ENCODE data around the gene CDON. TPM values are rescaled to one million over a fixed set of nuclear protein-coding genes. Genes with fewer than 3 reads are reported as not detected.

CDON gene
- total RNA-seq, 2 donors from 2014 or later, result 2.0 TPM

DNA sequence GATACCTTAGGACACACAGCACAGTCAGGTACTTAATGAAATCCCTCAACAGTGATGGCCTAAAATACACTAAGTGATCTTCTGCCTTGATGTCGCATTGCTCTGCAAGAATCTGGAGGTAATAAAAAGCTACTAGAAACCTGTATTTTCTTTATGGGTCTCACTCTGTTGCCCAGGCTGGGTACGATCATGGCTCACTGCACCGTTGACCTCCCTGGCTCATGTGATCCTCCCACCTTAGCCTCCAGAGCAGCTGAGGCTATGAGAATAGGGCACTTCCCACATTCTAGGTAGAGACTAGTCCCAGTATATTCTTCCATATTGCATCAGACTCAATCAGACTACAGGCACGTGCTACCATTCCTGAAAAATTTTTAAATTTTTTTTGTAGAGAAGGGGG is 95.2 kb downstream of the CDON start:
- H3K9me3 ChIP-seq (ENCODE audit: control insufficient read depth, low read length, poor library complexity, severe bottlenecking), result no peaks in the 10 kb centered on the region
- DNase-seq, result no peak
- Mint-ChIP-seq H3K4me3 (no peak overlapping the region), H3K36me3 (ENCODE audit: low read depth) (no peaks in the 10 kb centered on the region), H3K4me1 (no peaks in the 10 kb centered on the region), H3K27me3 (no peaks in the 10 kb centered on the region), H3K27ac (no peak overlapping the region)
- ATAC-seq, result no peak

DNA sequence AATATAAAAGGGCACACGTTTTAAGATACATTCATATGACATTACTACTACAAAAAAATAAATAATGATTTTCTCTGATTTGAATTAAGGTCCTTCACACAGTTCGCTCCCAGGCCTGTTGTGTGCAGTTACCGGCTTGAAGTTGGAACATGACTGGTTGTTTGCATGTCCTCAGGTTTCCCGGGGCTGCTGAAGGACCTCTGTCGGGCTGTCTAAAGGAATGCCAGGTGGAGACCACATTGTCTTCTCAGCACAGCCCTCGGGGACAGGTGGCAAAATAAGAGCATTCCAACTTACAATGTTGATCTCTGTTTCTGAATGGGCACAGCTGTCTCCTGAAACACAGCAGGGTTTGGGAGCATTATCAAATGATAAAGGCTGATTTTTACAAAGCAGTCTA is 101.9 kb downstream of the CDON start:
- H3K9me3 ChIP-seq (ENCODE audit: control insufficient read depth, low read length, poor library complexity, severe bottlenecking), result no peaks in the 10 kb centered on the region
- H3K4me3 Mint-ChIP-seq, result no peak overlapping the region
- ATAC-seq, result no peak
- DNase-seq, result no peak
- H3K27me3 Mint-ChIP-seq, result peaks cover 4% of the 10 kb centered on the region
- no peak overlapping the region for H3K27ac Mint-ChIP-seq
- H3K4me1 Mint-ChIP-seq, result peaks cover 5% of the 10 kb centered on the region
- H3K36me3 Mint-ChIP-seq (ENCODE audit: low read depth), result peaks cover 4% of the 10 kb centered on the region

DNA sequence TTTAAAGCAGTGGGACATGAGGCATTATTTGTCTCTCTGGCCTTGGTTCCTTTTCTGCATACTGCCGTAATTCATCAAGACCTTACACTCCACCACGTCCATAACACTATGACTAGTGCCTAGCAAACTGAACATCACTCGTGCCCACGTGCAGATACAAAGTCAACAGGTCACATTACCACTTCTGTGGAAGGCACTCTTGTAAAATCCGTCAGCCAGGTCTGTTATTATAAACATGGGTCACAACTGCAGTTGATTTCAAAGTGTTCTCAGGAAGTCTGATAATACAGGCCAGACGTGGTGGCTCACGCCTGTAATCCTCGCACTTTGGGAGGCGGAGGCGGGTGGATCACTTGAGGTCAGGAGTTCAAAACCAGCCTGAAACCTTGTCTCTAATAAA is 102.7 kb downstream of the CDON start:
- H3K9me3 ChIP-seq (ENCODE audit: control insufficient read depth, low read length, poor library complexity, severe bottlenecking), result no peaks in the 10 kb centered on the region
- no peak overlapping the region for H3K4me3 Mint-ChIP-seq
- DNase-seq (no peak), ATAC-seq (no peak)
- peaks cover 7% of the 10 kb centered on the region for H3K4me1 Mint-ChIP-seq
- H3K27ac Mint-ChIP-seq, result no peak overlapping the region
- H3K36me3 Mint-ChIP-seq (ENCODE audit: low read depth), result peaks cover 6% of the 10 kb centered on the region
- peaks cover 4% of the 10 kb centered on the region for H3K27me3 Mint-ChIP-seq

DNA sequence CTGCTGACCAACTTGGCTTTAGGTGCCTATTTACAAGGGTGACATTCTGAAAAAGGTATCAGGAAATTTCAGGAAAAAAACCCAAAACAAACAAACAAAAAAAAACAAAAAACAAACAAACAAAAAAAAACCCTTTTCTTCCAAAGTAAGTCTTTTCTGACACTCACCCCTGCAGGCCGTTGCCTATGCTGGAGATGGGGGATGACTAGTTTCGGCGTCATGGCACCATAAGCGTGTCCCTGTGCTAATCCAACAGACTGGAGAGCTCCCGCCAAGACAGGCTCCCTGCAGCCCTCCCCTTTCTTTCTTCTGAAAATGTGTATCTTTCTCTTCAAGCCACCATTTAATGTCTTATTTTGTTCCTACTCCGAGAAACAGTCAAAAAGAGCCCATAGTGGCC is 103.2 kb downstream of the CDON start:
- Mint-ChIP-seq H3K27me3 (peaks cover 4% of the 10 kb centered on the region), H3K4me1 (peaks cover 7% of the 10 kb centered on the region), H3K36me3 (ENCODE audit: low read depth) (peaks cover 6% of the 10 kb centered on the region), H3K4me3 (no peak overlapping the region), H3K27ac (no peak overlapping the region)
- H3K9me3 ChIP-seq (ENCODE audit: control insufficient read depth, low read length, poor library complexity, severe bottlenecking), result no peaks in the 10 kb centered on the region
- DNase-seq, result no peak
- ATAC-seq, result no peak

DNA sequence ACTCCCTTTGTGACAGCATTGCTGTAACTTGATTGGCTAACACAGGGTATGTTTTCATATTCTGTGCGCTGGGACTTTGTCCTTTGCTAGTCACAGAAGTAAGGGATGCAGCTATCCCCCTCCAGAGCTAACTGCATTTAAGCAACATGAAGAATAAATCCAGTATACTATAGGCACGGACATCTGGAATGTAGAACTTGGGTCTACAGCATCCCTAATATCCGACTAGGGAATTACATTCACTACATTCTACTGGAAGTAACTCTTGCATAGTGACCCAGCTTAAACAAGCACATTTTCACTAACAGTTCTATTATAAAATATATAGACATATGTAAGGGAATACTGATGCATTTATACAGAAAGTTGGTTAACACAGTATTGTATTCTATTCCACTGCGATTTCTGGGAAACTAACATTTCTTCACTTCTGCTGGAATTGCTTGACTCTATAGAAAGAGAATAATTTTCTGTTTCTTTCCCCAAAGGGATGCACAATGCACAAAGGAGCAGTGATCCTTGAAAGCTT is 103.7 kb downstream of the CDON start:
- Mint-ChIP-seq H3K36me3 (ENCODE audit: low read depth) (peaks cover 6% of the 10 kb centered on the region), H3K4me1 (peaks cover 7% of the 10 kb centered on the region), H3K4me3 (no peak overlapping the region), H3K27ac (no peak overlapping the region), H3K27me3 (peaks cover 4% of the 10 kb centered on the region)
- H3K9me3 ChIP-seq (ENCODE audit: control insufficient read depth, low read length, poor library complexity, severe bottlenecking), result no peaks in the 10 kb centered on the region
- ATAC-seq (no peak), DNase-seq (no peak)

DNA sequence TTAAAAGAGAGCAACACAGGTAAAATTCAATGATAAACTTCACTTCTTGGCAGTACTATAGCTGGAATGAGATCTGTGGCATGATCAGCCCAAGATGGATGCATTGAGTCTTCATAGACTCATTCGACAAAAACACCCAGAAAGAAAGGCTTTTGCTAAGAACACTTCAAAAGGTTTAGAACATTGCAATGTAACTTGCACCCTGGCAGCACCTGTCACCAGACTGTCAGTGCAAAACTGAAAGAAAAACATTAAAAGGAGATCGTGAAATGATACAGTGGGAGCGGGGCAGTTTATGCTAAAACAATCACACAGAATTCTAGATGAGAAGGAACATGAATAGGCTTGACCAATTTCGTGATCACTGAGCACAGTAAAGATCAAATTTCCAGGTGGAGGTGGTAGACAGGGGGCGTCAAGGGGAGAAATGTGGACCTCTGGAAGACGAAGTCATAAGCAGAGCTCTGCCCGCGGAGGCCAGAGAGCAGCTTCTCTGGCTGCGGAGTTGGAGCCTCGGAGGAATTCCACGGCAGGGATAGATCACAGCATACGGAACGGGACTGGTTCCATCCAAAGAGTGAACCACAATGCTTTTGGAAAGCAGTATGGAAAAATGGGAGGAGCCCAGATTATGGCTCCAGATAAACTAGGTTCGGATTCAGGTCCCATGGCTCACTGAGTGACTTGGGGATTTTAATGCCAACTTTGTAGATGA is 104.9 kb downstream of the CDON start:
- no peak for DNase-seq
- H3K9me3 ChIP-seq (ENCODE audit: control insufficient read depth, low read length, poor library complexity, severe bottlenecking), result no peaks in the 10 kb centered on the region
- Mint-ChIP-seq H3K4me3 (no peak overlapping the region), H3K27me3 (peaks cover 4% of the 10 kb centered on the region), H3K27ac (peak overlapping the region; percentile 14), H3K4me1 (peaks cover 7% of the 10 kb centered on the region), H3K36me3 (ENCODE audit: low read depth) (peaks cover 6% of the 10 kb centered on the region)
- ATAC-seq, result no peak

DNA sequence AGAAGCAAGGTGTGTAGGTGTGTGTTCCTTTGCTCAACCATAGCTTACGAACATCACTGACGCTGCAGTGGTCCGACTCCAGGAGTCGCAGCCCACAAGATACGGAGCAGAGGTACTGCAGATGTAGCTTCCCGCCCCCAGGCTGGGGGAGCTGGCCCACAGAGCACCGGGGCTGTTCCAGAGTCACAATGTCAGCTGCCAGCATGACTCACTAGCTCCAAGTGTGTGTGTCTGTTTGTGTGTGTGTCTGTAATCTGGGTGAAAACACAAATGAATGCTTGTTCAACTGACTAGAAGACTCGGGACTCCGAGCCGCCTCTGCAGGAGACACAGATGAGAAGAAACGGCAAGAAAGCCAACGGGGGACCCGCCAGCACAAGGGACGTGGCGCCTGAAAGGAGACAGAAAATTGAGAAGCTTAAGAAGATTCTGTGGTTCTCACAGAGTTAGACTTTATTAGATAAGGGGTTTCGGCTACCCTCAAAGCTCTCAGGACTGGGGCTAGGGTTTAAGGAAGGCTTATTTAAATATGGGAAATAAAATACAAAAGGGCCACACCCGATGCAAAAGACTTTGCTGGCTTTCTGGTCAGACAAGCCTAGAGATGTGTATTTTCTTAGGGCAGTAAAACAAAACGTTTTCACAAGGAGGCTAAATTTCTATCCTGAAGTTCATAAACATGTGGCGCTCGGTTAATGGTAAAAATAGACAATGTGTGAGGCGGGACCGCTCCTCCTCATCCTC is 106.1 kb downstream of the CDON start:
- Mint-ChIP-seq H3K4me1 (peaks cover 7% of the 10 kb centered on the region), H3K27me3 (peaks cover 8% of the 10 kb centered on the region), H3K27ac (no peak overlapping the region), H3K4me3 (no peak overlapping the region), H3K36me3 (ENCODE audit: low read depth) (peaks cover 6% of the 10 kb centered on the region)
- no peaks in the 10 kb centered on the region for H3K9me3 ChIP-seq (ENCODE audit: control insufficient read depth, low read length, poor library complexity, severe bottlenecking)
- no peak for DNase-seq
- no peak for ATAC-seq

DNA sequence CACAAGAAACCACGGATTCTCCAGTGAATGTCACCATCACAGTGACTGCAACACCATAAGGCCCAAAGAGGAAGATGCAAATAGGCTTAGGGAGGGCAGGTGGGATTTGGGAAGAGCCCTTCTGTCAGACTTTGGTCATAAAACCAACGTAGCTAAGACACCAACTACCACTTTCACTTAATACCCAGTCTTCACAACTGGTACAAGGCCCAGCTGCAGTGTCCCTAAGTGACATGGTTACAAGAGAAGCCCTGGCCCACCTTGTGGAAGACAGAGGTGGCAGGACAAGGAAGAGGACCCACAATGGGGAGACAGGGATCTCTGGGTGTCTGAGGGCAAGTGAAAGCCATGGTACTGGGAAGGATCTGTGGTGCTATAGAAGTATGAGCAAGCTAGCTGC is 106.8 kb downstream of the CDON start:
- Mint-ChIP-seq H3K4me3 (no peak overlapping the region), H3K36me3 (ENCODE audit: low read depth) (peaks cover 6% of the 10 kb centered on the region), H3K27ac (no peak overlapping the region), H3K4me1 (peaks cover 10% of the 10 kb centered on the region), H3K27me3 (peaks cover 13% of the 10 kb centered on the region)
- no peak for ATAC-seq
- no peak for DNase-seq
- no peaks in the 10 kb centered on the region for H3K9me3 ChIP-seq (ENCODE audit: control insufficient read depth, low read length, poor library complexity, severe bottlenecking)

DNA sequence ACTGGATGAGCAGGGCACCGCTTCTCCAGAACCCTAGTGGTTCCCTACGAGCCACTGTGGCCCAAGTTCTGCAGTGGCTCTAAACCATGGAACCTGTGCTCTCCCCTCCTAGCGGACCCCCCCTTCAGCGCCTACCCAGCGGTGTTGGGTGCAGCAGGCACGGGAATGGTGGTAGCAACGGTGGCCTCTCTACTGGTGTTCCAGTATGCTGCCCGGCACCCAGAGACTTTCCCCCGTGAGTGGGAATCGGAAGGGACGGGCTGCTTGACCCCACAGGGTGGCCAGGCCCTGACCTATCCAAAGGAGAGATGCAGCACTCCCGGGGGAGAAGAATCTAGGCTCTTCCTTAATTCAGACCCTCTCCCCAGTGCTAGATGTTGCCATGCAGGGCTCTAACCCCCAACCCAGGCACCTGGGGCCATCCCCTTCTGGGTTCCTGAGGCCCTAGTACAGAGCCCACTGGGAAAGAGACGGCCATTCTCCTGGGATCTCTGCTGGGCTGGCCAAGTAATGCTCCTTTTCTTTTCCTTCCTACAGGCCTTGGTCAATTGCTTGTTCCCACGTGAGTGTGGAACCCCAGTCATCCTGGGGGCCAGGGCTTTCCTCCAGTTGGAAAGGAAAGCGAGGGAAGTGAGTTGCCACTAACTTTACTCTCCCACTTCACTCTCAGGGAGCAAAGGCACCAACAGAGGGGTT is 107.6 kb downstream of the CDON start:
- Mint-ChIP-seq H3K36me3 (ENCODE audit: low read depth) (peaks cover 6% of the 10 kb centered on the region), H3K27ac (no peak overlapping the region), H3K4me3 (no peak overlapping the region), H3K27me3 (peaks cover 14% of the 10 kb centered on the region), H3K4me1 (peaks cover 10% of the 10 kb centered on the region)
- DNase-seq (no peak), ATAC-seq (no peak)
- H3K9me3 ChIP-seq (ENCODE audit: control insufficient read depth, low read length, poor library complexity, severe bottlenecking), result no peaks in the 10 kb centered on the region

DNA sequence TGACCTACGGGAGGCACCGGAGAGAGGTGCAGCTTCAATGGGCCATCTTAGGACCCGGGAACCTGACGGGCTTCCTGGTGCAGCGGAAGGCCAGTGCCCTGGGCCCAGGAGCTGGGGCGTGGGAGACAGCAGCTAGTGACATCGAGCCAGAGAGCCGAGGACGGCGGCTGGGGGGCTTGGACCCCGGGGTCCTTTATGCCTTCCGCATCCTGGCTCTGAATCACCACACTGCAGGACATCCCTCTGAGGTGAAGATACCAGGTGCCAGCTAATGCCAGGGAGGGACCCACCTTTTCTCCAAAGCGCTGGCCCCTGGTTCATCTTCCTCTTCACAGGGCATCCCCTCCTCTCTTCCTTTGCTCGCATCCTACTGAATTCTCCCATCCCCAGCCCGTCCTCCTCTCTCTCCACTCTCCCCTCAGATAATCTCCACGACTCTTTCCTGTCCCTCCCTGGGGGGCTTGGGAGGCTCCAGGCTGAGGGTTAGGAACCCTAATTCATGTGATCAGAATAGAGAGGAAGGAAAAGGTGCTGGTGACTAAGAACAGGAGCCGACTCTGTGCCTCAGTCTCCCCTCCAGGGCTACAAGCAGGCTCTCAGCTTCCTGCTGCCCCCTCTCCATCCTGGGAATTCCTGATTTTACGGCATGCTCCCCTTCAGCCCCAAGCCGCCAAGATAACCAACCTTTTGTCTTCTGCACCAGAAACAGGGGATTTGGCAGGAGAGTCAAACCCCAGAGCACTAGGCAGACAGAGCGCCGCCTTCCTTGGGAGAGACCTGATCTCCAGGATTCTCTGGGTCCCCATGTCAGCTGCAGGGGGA is 108.3 kb downstream of the CDON start:
- Mint-ChIP-seq H3K36me3 (ENCODE audit: low read depth) (peaks cover 6% of the 10 kb centered on the region), H3K4me1 (peaks cover 10% of the 10 kb centered on the region), H3K27ac (no peak overlapping the region), H3K4me3 (no peak overlapping the region), H3K27me3 (peaks cover 22% of the 10 kb centered on the region)
- H3K9me3 ChIP-seq (ENCODE audit: control insufficient read depth, low read length, poor library complexity, severe bottlenecking), result no peaks in the 10 kb centered on the region
- DNase-seq (no peak), ATAC-seq (no peak)

DNA sequence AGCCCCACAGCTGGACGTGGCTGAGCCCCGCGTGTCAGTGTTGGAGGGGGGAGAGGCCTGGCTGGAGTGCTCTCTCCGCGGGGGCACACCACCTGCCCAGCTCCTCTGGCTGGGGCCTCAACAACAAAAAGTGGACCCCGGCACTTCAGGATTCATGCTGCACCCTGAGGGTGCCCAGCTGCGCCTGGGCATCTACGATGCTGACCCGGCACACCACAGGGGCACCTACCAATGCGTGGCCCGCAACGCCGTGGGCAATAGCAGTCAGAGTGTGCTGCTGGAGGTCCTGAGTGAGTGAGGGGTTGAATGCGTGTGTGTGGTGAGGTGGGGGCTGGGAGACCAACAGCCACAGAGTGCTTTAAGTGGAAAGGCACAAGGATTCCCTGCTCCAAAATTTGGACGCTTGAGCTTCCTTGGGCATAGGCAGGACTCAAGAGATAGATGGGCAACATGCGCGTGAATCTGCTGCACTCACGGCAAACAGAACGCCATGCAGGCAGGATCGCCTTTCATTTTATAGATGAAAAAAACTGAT is 109.2 kb downstream of the CDON start:
- peaks cover 6% of the 10 kb centered on the region for H3K36me3 Mint-ChIP-seq (ENCODE audit: low read depth)
- H3K9me3 ChIP-seq (ENCODE audit: control insufficient read depth, low read length, poor library complexity, severe bottlenecking), result no peaks in the 10 kb centered on the region
- DNase-seq, result no peak
- no peak overlapping the region for H3K4me3 Mint-ChIP-seq
- H3K4me1 Mint-ChIP-seq, result peaks cover 10% of the 10 kb centered on the region
- ATAC-seq, result no peak
- H3K27ac Mint-ChIP-seq, result no peak overlapping the region
- peaks cover 26% of the 10 kb centered on the region for H3K27me3 Mint-ChIP-seq

DNA sequence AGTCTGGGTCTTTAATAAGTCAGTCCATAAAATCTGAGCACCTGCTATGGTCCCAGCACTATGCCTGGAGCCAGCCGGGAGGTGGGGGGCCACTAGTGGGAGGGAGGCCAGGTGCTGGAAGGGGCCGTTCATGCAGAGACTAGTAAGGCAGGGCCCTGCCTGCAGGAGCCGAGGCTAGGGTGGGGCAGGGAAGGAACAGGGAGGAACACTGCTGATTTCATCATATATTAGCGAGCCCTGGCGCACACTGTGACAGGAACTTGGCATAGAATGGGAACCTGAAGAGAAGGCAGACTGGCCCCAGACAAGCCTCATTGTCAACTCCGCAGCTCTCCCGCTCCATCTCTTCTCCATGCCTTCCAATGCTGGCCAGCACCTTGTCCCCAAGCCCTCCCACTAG is 109.7 kb downstream of the CDON start:
- peaks cover 6% of the 10 kb centered on the region for H3K36me3 Mint-ChIP-seq (ENCODE audit: low read depth)
- H3K4me1 Mint-ChIP-seq, result peaks cover 10% of the 10 kb centered on the region
- peaks cover 27% of the 10 kb centered on the region for H3K27me3 Mint-ChIP-seq
- H3K9me3 ChIP-seq (ENCODE audit: control insufficient read depth, low read length, poor library complexity, severe bottlenecking), result no peaks in the 10 kb centered on the region
- H3K4me3 Mint-ChIP-seq, result no peak overlapping the region
- DNase-seq (no peak), ATAC-seq (no peak)
- H3K27ac Mint-ChIP-seq, result no peak overlapping the region

Data from T-helper 17 cell (primary cell).